ENCODE measurements around the gene CAPZA1. TPM values are rescaled to one million over a fixed set of nuclear protein-coding genes. Genes with fewer than 3 reads are reported as not detected.

CAPZA1 gene
- total and polyA plus RNA-seq, 10 of the 15 experiments (the other 5 are each of a cell fraction or from before 2014, with no cell fraction given), result 187 to 886 (median 278) TPM

- Histone ChIP-seq H3K79me2 (ENCODE audit: control insufficient read depth, insufficient read depth, low read length) (peaks cover 82% of the 10 kb centered on the region), H3K4me1 (ENCODE audit: control insufficient read depth, insufficient read depth, low read length) (peaks cover 29% of the 10 kb centered on the region), H3K36me3 (ENCODE audit: control insufficient read depth in 2 of 2, insufficient read depth in 2 of 2, low read length in 1 of 2) (peaks cover 0 to 10% of the 10 kb centered on the region in 2 experiments; a peak in 1 of 4 replicates), H3K27me3 (replicated peaks in 1 of 2; ENCODE audit: control insufficient read depth in 2 of 2, insufficient read depth in 2 of 2, low read length in 1 of 2) (no peaks in the 10 kb centered on the region), H3K27ac (ENCODE audit: control insufficient read depth, insufficient read depth) (peak overlapping the region; percentile 78), H2AFZ (ENCODE audit: control insufficient read depth, low read depth, low read length) (no peak overlapping the region), H3K9ac (ENCODE audit: control insufficient read depth, insufficient read depth, low read length) (no peak overlapping the region), H3K4me2 (ENCODE audit: control insufficient read depth, insufficient read depth) (peak overlapping the region; percentile 71; the same call in 1 of the 2 replicates), H3K4me3 (peak overlapping the region; percentile 60; the same call in 1 of the 2 replicates), H3K9me3 (replicated peaks; ENCODE audit: control insufficient read depth, insufficient read depth, low read length) (no peaks in the 10 kb centered on the region), H4K20me1 (ENCODE audit: control insufficient read depth, insufficient read depth) (peaks cover 8% of the 10 kb centered on the region; the same call in 1 of the 2 replicates)
- FAIRE-seq (no peak), DNase-seq (ENCODE audit: low read depth, low spot score) (no peak), ATAC-seq (peak; percentile 27; the same call in 1 of the 3 replicates)
- ChIA-PET RAD21 (ENCODE audit: unreplicated experiment) (interaction anchor here (0.7 to 3.6 kb wide), 15 partner anchors 8 to 1439 kb away, joined by 3 to 23 read pairs (median 4); partner anchors contain the start of genes CAPZA1, MOV10, PPM1J and ST7L), CTCF (interaction anchor here (0.8 to 3.0 kb wide), 12 partner anchors 9 to 266 kb away, joined by 3 to 13 read pairs (median 4); no protein-coding TSS in a partner anchor), POLR2A (interaction anchor here (0.6 to 2.3 kb wide), 9 partner anchors 10 to 139 kb away, joined by 3 to 9 read pairs (median 5); partner anchors contain the start of genes MOV10 and ST7L), SMC1A (ENCODE audit: uncharacterized antibody, unreplicated experiment) (interaction anchor here (0.7 to 4.1 kb wide), 14 partner anchors 8 to 245 kb away, joined by 3 to 24 read pairs (median 4); partner anchors contain the start of genes CAPZA1 and ST7L)
- in situ Hi-C loops (cut with MboI), result no loop called here
- intact Hi-C loops (cut with micrococcal nuclease; ENCODE audit: unreplicated experiment), result no loop called here
- TF ChIP-seq SKIL (IDR thresholded peaks at IDR 0.05; ENCODE audit: low read depth, poor library complexity, severe bottlenecking) (no peak), TARDBP (IDR thresholded peaks at IDR 0.05; ENCODE audit: borderline replicate concordance) (no peak), GABPA (IDR thresholded peaks at IDR 0.05; ENCODE audit: low read depth) (no peak), JUNB (IDR thresholded peaks at IDR 0.05) (no peak; the same call in 1 of the 2 replicates), CBFB (IDR thresholded peaks at IDR 0.05; ENCODE audit: low read depth) (no peak)
- TF ChIP-seq, protein P1, sequence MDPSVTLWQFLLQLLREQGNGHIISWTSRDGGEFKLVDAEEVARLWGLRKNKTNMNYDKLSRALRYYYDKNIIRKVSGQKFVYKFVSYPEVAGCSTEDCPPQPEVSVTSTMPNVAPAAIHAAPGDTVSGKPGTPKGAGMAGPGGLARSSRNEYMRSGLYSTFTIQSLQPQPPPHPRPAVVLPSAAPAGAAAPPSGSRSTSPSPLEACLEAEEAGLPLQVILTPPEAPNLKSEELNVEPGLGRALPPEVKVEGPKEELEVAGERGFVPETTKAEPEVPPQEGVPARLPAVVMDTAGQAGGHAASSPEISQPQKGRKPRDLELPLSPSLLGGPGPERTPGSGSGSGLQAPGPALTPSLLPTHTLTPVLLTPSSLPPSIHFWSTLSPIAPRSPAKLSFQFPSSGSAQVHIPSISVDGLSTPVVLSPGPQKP (IDR thresholded peaks at IDR 0.05; ENCODE audit: low read depth, low read length), result no peak
- BruUV-seq (replicated peaks), result TSS peak; percentile 2
- WGBS (ENCODE audit: insufficient coverage, insufficient replicate concordance, low lambda C conversion rate, missing lambda C conversion rate), result 0% methylated on average over 2 of the region's 2 CpGs
Measured at GRCh38 chr1:112636056-112636455, 16.4 kb downstream of the CAPZA1 start.
